Endothelial cell of umbilical vein (primary cell): ENCODE data around the gene KLC4.

Experiments
- EZH2 ChIP-seq: IDR thresholded peaks from 2 replicates; pipeline ENCODE4 v1.6.1; 2012; ENCODE audit warnings: borderline replicate concordance, low read depth, mild to moderate bottlenecking, moderate library complexity, low read length, inconsistent platforms; ENCODE audit not compliant: severe bottlenecking
- FOS ChIP-seq: IDR thresholded peaks from 2 replicates; pipeline ENCODE4 v1.6.1; 2011; ENCODE audit warnings: mild to moderate bottlenecking, low read length, moderate library complexity, borderline replicate concordance; ENCODE audit not compliant: insufficient read depth
- POLR2A ChIP-seq: IDR thresholded peaks from 2 replicates; pipeline ENCODE4 v1.6.1; 2012; ENCODE audit warnings: low read depth, mild to moderate bottlenecking, control low read depth, low read length
- POLR2AphosphoS5 ChIP-seq: IDR thresholded peaks from 2 replicates; pipeline ENCODE4 v1.6.1; 2012; ENCODE audit warnings: low read depth, mild to moderate bottlenecking, control low read depth, low read length, moderate library complexity; ENCODE audit not compliant: insufficient read depth
- TF ChIP-seq, protein P1 (sequence below), 2 donors: IDR thresholded peaks; 1 replicate in 1 of 2; 2 replicates in 1 of 2; pipeline ENCODE4 v1.5.1; 2011; ENCODE audit warnings: low read length in 2 of 2, mild to moderate bottlenecking in 2 of 2, moderate library complexity in 2 of 2, control low read depth in 1 of 2, inconsistent platforms in 1 of 2, low read depth in 1 of 2; ENCODE audit not compliant: insufficient read depth in 1 of 2; ENCODE audit errors: extremely low read depth in 1 of 2
- TF ChIP-seq, protein P2 (sequence below): IDR thresholded peaks from 2 replicates; pipeline ENCODE4 v1.6.1; 2011; ENCODE audit not compliant: insufficient read depth, insufficient read length

DNA sequence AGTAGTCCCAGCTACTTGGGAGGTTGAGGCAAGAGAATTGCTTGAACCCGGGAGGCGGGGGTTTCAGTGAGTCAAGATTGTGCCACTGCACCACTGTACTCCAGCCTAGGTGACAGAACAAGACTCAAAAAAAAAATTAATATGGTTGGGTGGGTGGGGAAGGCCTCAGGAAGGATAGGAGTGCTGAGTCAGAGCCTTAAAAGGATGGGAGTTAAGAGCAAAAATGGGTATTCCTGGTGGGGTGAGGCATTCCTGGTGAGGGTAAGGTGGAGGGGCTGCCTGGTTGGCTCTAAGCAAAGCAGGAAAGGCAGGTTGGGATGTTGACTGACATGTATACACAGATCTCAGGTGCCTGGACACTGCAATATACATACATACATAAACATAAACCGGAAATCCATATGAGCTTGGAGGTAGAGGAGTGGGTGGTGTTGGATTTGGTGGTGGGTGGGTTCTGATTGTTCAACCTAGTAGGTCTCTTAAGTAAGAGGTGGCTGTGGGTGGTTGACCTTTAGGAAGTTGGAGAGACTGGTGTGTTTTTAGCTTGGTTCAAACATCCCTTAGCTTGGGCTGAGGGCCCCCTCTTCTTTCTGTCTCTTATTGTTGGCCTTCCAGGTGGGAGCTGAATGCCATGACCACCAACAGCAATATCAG lies 39.3 kb upstream of the KLC4 start:
- TF ChIP-seq EZH2 (no peak), POLR2A (no peak), POLR2AphosphoS5 (no peak), FOS (no peak)
- TF ChIP-seq, protein P1, sequence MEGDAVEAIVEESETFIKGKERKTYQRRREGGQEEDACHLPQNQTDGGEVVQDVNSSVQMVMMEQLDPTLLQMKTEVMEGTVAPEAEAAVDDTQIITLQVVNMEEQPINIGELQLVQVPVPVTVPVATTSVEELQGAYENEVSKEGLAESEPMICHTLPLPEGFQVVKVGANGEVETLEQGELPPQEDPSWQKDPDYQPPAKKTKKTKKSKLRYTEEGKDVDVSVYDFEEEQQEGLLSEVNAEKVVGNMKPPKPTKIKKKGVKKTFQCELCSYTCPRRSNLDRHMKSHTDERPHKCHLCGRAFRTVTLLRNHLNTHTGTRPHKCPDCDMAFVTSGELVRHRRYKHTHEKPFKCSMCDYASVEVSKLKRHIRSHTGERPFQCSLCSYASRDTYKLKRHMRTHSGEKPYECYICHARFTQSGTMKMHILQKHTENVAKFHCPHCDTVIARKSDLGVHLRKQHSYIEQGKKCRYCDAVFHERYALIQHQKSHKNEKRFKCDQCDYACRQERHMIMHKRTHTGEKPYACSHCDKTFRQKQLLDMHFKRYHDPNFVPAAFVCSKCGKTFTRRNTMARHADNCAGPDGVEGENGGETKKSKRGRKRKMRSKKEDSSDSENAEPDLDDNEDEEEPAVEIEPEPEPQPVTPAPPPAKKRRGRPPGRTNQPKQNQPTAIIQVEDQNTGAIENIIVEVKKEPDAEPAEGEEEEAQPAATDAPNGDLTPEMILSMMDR (IDR thresholded peaks at IDR 0.05; ENCODE audit: extremely low read depth in 1 of 2, insufficient read depth in 1 of 2, low read depth in 1 of 2, low read length in 2 of 2) = no peak
- TF ChIP-seq, protein P2, sequence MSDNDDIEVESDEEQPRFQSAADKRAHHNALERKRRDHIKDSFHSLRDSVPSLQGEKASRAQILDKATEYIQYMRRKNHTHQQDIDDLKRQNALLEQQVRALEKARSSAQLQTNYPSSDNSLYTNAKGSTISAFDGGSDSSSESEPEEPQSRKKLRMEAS = no peak
